Natural killer cell (primary cell): ENCODE data around the gene OR5H14. TPM values are rescaled to one million over a fixed set of nuclear protein-coding genes. Genes with fewer than 3 reads are reported as not detected.

Experiments
- ATAC-seq, 3 donors: fragments of 150-1000 bp in 2 of 3; fragments of 200-7000 bp in 1 of 3; cut with Tn5 transposase; 1 replicate in 1 of 3; 2 replicates in 2 of 3; pipeline ENCODE4 v1.10.0; 2021; ENCODE audit warnings: mild to moderate bottlenecking in 2 of 3, moderate library complexity in 2 of 3
- DNase-seq, 2 donors: peaks; one replicate each; pipeline versions ENCODE4 v3.0.0 to v3.0.0-alpha.2; 2013 to 2021; ENCODE audit warnings: mixed read lengths in 1 of 2
- H3K27ac ChIP-seq: one replicate; pipeline ENCODE4 v1.5.1; 2013; ENCODE audit warnings: mild to moderate bottlenecking, low read length
- H3K27me3 ChIP-seq: one replicate; pipeline ENCODE4 v1.6.1; 2013; ENCODE audit warnings: low read length; ENCODE audit not compliant: control insufficient read depth, insufficient read depth
- H3K36me3 ChIP-seq: one replicate; pipeline ENCODE4 v1.6.1; 2013; ENCODE audit warnings: low read length; ENCODE audit not compliant: control insufficient read depth, insufficient read depth
- H3K4me1 ChIP-seq: one replicate; pipeline ENCODE4 v1.6.1; 2013; ENCODE audit warnings: low read length; ENCODE audit not compliant: control insufficient read depth, insufficient read depth
- H3K4me3 ChIP-seq: one replicate; pipeline ENCODE4 v1.5.1; 2013; ENCODE audit warnings: low read length
- H3K9me3 ChIP-seq: one replicate; pipeline ENCODE4 v1.6.1; 2013; ENCODE audit warnings: low read length; ENCODE audit not compliant: control insufficient read depth, insufficient read depth
- H3K27ac Mint-ChIP-seq, 2 donors: one replicate each; pipeline ENCODE4 v1.8.0; 2022; ENCODE audit warnings: mild to moderate bottlenecking in 2 of 2, mixed read lengths in 2 of 2, moderate library complexity in 1 of 2
- H3K27me3 Mint-ChIP-seq, 2 donors: one replicate each; pipeline ENCODE4 v1.8.0; 2022; ENCODE audit warnings: low read depth in 2 of 2, mixed read lengths in 2 of 2
- H3K36me3 Mint-ChIP-seq: one replicate; pipeline ENCODE4 v1.8.0; 2022; ENCODE audit warnings: mixed read lengths
- H3K4me1 Mint-ChIP-seq, 2 donors: one replicate each; pipeline ENCODE4 v1.8.0; 2022; ENCODE audit warnings: mixed read lengths in 2 of 2
- H3K4me3 Mint-ChIP-seq: one replicate; pipeline ENCODE4 v1.8.0; 2022; ENCODE audit warnings: mild to moderate bottlenecking, moderate library complexity, mixed read lengths
- H3K9me3 Mint-ChIP-seq, 2 donors: one replicate each; pipeline ENCODE4 v1.8.0; 2022; ENCODE audit warnings: mixed read lengths in 2 of 2
- whole genome bisulfite sequencing: methylation state at CpG from one replicate; pipeline ENCODE4 v1.1.7; 2013; ENCODE audit warnings: missing lambda C conversion rate; ENCODE audit not compliant: insufficient coverage; 5-methylcytosine and 5-hydroxymethylcytosine counted together
- intact Hi-C: fragments of 100-400 bp; cut with micrococcal nuclease; formaldehyde crosslinking; loops from one replicate; pipeline ENCODE4 v1.14.2; 2022
- total RNA-seq, 4 donors: library from RNA; stranded (reverse); fragments of 120-200 nt in 1 of 4; gene quantifications; one replicate each; pipeline versions ENCODE4 v1.2.3 to v1.2.4, GENCODE V29; 2013 to 2022
- TF ChIP-seq, protein P1 (sequence below): fragments of 200-600 bp; IDR thresholded peaks from one replicate; pipeline ENCODE4 v1.8.0; 2022; ENCODE audit warnings: antibody characterized with exemption

The OR5H14 gene
- total RNA-seq, 3 donors from 2014 or later (not counting 1 experiment from before 2014, with no cell fraction given): not detected

DNA sequence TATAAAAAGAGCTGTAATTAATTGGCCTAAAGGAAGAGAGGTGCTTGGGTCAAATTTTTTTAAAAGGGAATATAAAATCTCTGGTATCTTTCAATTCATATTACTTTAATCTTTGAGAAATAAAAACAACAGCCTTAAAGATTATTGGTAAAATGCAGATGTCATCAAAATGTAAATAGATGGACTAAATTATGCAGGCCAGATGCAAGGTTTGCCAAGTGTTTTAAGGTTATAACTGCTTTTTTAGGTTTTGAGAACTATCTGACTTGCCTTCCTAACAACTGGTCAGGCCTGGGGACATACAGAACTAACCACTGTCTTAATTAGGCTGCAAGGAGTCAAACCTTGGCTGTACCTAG, 36.8 kb upstream of the OR5H14 start:
- TF ChIP-seq, protein P1, sequence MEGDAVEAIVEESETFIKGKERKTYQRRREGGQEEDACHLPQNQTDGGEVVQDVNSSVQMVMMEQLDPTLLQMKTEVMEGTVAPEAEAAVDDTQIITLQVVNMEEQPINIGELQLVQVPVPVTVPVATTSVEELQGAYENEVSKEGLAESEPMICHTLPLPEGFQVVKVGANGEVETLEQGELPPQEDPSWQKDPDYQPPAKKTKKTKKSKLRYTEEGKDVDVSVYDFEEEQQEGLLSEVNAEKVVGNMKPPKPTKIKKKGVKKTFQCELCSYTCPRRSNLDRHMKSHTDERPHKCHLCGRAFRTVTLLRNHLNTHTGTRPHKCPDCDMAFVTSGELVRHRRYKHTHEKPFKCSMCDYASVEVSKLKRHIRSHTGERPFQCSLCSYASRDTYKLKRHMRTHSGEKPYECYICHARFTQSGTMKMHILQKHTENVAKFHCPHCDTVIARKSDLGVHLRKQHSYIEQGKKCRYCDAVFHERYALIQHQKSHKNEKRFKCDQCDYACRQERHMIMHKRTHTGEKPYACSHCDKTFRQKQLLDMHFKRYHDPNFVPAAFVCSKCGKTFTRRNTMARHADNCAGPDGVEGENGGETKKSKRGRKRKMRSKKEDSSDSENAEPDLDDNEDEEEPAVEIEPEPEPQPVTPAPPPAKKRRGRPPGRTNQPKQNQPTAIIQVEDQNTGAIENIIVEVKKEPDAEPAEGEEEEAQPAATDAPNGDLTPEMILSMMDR: no peak
- intact Hi-C loops: no loop called here
- Mint-ChIP-seq H3K9me3 (peaks cover 9 to 12% of the 10 kb centered on the region in 2 donors), H3K27me3 (no peaks in the 10 kb centered on the region), H3K4me3 (no peak overlapping the region), H3K4me1 (no peaks in the 10 kb centered on the region), H3K36me3 (no peaks in the 10 kb centered on the region), H3K27ac (no peak overlapping the region)
- Histone ChIP-seq H3K27me3 (no peaks in the 10 kb centered on the region), H3K9me3 (peaks cover 24% of the 10 kb centered on the region), H3K4me1 (no peaks in the 10 kb centered on the region), H3K27ac (no peak overlapping the region), H3K36me3 (no peaks in the 10 kb centered on the region), H3K4me3 (no peak overlapping the region)
- DNase-seq (no peak), ATAC-seq (no peak)

DNA sequence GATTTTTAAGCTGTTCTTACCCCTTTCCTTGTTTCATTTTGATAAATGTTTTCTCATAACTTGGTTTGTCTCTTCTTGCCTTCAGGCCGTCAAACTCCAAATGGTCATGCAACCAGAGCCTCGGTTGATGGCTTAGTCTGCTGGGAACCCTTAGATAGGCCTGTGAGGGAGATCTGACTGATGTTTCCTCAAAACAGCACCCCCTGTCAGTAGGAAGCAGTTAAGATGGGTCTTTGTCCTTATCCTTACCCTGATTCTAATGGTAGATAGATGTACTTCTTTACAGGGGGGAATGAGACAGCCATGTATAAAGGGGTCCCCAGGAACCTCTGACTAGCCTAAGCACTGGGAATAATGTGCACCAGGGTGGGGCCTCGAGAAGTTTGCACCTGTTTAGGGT, 33.0 kb upstream of the OR5H14 start:
- 58% methylated on average over 3 of the region's 3 CpGs for WGBS
- DNase-seq (no peak), ATAC-seq (no peak)
- intact Hi-C loops: no loop called here
- TF ChIP-seq, protein P1: no peak
- Histone ChIP-seq H3K4me3 (no peak overlapping the region), H3K36me3 (no peaks in the 10 kb centered on the region), H3K4me1 (no peaks in the 10 kb centered on the region), H3K9me3 (peaks cover 20% of the 10 kb centered on the region), H3K27me3 (no peaks in the 10 kb centered on the region), H3K27ac (no peak overlapping the region)
- Mint-ChIP-seq H3K4me3 (no peak overlapping the region), H3K27ac (no peak overlapping the region), H3K27me3 (no peaks in the 10 kb centered on the region), H3K9me3 (peaks cover 11 to 16% of the 10 kb centered on the region in 2 donors), H3K36me3 (peaks cover 8% of the 10 kb centered on the region), H3K4me1 (no peaks in the 10 kb centered on the region)

DNA sequence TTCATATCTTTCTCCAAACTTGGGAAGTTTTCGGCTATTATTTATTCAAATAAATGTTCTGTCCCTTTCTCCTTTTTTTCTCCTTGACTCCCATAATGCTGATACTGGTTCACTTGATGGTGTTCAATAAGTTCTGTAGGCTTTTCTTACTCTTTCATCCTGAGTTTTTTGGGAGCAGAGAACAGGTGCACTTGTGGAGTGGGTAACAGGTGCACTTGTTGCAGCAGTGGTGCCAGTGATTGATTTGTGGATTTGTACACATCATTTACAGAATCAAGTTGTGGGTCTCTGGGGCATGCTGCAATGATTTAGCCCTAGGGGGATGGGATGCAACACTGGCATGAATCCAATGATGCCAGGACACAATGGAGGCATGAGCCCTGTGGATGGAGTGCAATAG, 31.6 kb upstream of the OR5H14 start:
- H3K4me3 Mint-ChIP-seq: no peak overlapping the region
- H3K27me3 Mint-ChIP-seq: no peaks in the 10 kb centered on the region
- TF ChIP-seq, protein P1: no peak
- H3K4me1 Mint-ChIP-seq: no peaks in the 10 kb centered on the region
- DNase-seq: no peak
- H3K36me3 Mint-ChIP-seq: peaks cover 8% of the 10 kb centered on the region
- H3K9me3 Mint-ChIP-seq: peaks cover 8 to 12% of the 10 kb centered on the region in 2 donors
- WGBS: no CpG with 5 or more reads among the region's 1 CpG
- Histone ChIP-seq H3K4me3 (no peak overlapping the region), H3K27me3 (no peaks in the 10 kb centered on the region), H3K4me1 (no peaks in the 10 kb centered on the region), H3K36me3 (no peaks in the 10 kb centered on the region), H3K27ac (no peak overlapping the region), H3K9me3 (peaks cover 10% of the 10 kb centered on the region)
- no peak for ATAC-seq
- intact Hi-C loops: no loop called here
- no peak overlapping the region for H3K27ac Mint-ChIP-seq

DNA sequence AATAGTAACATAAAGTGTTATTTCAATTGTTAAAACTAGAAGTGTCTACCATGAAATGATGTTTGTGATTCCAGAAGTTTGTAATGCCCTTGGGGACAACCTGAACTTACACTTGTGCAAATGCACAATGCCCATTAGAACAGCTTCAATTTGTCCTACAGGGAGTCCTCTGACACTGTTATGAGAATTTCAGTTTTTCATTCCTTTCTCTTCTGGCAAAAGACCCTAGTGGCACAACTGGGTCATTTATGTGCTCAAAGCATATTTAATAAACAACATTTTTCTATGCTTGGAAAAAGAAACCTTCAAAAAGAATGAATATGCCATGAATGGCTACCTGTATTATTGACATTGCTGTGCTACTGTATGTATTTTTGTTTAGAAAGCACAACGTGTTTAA, 16.9 kb upstream of the OR5H14 start, which contains the start of gene OR5H1:
Gene OR5H1, plus strand, starts transcription at position 301 of the 400 bp plus-strand sequence. CDS start 1,977 bp downstream, outside the sequence.
- DNase-seq: no peak
- no peaks in the 10 kb centered on the region for H3K36me3 Mint-ChIP-seq
- no peak within 1 kb of the TSS for H3K27ac ChIP-seq
- no peaks in the 10 kb centered on the region for H3K27me3 ChIP-seq
- no peaks in the 10 kb centered on the region for H3K4me1 Mint-ChIP-seq
- H3K9me3 Mint-ChIP-seq: peaks cover 6 to 8% of the 10 kb centered on the region in 2 donors
- WGBS: no CpG with 5 or more reads among the region's 1 CpG
- no peak within 1 kb of the TSS for H3K4me3 ChIP-seq
- no peak for ATAC-seq
- H3K4me1 ChIP-seq: no peaks in the 10 kb centered on the region
- H3K4me3 Mint-ChIP-seq: no peak within 1 kb of the TSS
- no peaks in the 10 kb centered on the region for H3K9me3 ChIP-seq
- H3K27ac Mint-ChIP-seq: no peak within 1 kb of the TSS
- no peaks in the 10 kb centered on the region for H3K36me3 ChIP-seq
- TF ChIP-seq, protein P1: no peak
- intact Hi-C loops: no loop called here
- no peaks in the 10 kb centered on the region for H3K27me3 Mint-ChIP-seq
